IMR-90 (cell line): ENCODE results near the gene CNTRL. TPM values are rescaled to one million over a fixed set of nuclear protein-coding genes. Genes with fewer than 3 reads are reported as not detected.
A peak's percentile ranks its signal among the peaks of the same experiment; 100 is the strongest.

Experiments used
- ATAC-seq: fragments of 200-7000 bp; cut with Tn5 transposase; 2 replicates; pipeline ENCODE4 v1.9.1; 2020; ENCODE audit warnings: low read depth, mild to moderate bottlenecking, moderate library complexity
- BruUV-seq: library from RNA; stranded (reverse); fragments of 400-500 nt; replicated peaks from 2 replicates; lab custom pipeline; 2021; lab: Mats Ljungman, UMichigan
- CTCF ChIA-PET: fragments of 300-600 bp; formaldehyde crosslinking; extraction: SDS; loops from one replicate; lab custom pipeline; 2021; ENCODE audit warnings: antibody characterized with exemption; lab: Yijun Ruan, JAX
- POLR2A ChIA-PET: fragments of 300-600 bp; sonication (Branson Sonifier 250); formaldehyde crosslinking; loops from one replicate; lab custom pipeline; 2022; ENCODE audit warnings: antibody characterized with exemption; ENCODE audit not compliant: unreplicated experiment; lab: Charles Lee
- DNase-seq: peaks from one replicate; pipeline ENCODE4 v3.0.0; 2013
- H2AFZ ChIP-seq: replicated peaks from 2 replicates; pipeline ENCODE3; 2013; ENCODE audit warnings: low read length, mild to moderate bottlenecking; ENCODE audit not compliant: poor library complexity
- H2AK5ac ChIP-seq: 2 replicates; pipeline ENCODE4 v1.6.1; 2013; ENCODE audit warnings: low read depth, low read length, inconsistent platforms
- H2AK9ac ChIP-seq: replicated peaks from 2 replicates; pipeline ENCODE3; 2013; ENCODE audit warnings: mild to moderate bottlenecking, low read depth, low read length, moderate library complexity; ENCODE audit not compliant: poor library complexity
- H2BK120ac ChIP-seq: 2 replicates; pipeline ENCODE4 v1.6.1; 2013; ENCODE audit warnings: low read depth, low read length, inconsistent platforms
- H2BK15ac ChIP-seq: 3 replicates; pipeline ENCODE4 v1.6.1; 2013; ENCODE audit warnings: low read depth, low read length, inconsistent platforms
- H2BK20ac ChIP-seq: 2 replicates; pipeline ENCODE4 v1.6.1; 2013; ENCODE audit warnings: low read depth, mild to moderate bottlenecking, inconsistent platforms, low read length, moderate library complexity
- H2BK5ac ChIP-seq: 2 replicates; pipeline ENCODE4 v1.6.1; 2013; ENCODE audit warnings: mild to moderate bottlenecking, low read depth, low read length, inconsistent platforms; ENCODE audit not compliant: poor library complexity, severe bottlenecking
- H3K14ac ChIP-seq: replicated peaks from 2 replicates; pipeline ENCODE4 v1.6.1; 2013; ENCODE audit warnings: low read depth, low read length, inconsistent platforms
- H3K18ac ChIP-seq: 2 replicates; pipeline ENCODE4 v1.6.1; 2013; ENCODE audit warnings: low read depth, low read length, control low read depth
- H3K23ac ChIP-seq: 2 replicates; pipeline ENCODE4 v1.6.1; 2013; ENCODE audit warnings: low read depth, low read length, inconsistent platforms
- H3K27ac ChIP-seq: 2 replicates; pipeline ENCODE4 v1.5.1; 2013; ENCODE audit warnings: mild to moderate bottlenecking, control low read depth, low read length; ENCODE audit not compliant: insufficient read depth
- H3K27me3 ChIP-seq: 2 replicates; pipeline ENCODE4 v1.6.1; 2013; ENCODE audit warnings: low read length; ENCODE audit not compliant: control insufficient read depth, insufficient read depth
- H3K36me3 ChIP-seq: 2 replicates; pipeline ENCODE4 v1.6.1; 2013; ENCODE audit warnings: low read length, mixed read lengths; ENCODE audit not compliant: control insufficient read depth, insufficient read depth
- H3K4ac ChIP-seq: 2 replicates; pipeline ENCODE4 v1.6.1; 2013; ENCODE audit warnings: low read depth, low read length, inconsistent platforms
- H3K4me1 ChIP-seq: 2 replicates; pipeline ENCODE4 v1.6.1; 2013; ENCODE audit warnings: low read length, mixed read lengths; ENCODE audit not compliant: control insufficient read depth, insufficient read depth
- H3K4me2 ChIP-seq: 2 replicates; pipeline ENCODE4 v1.6.1; 2013; ENCODE audit warnings: low read depth, mild to moderate bottlenecking, control low read depth, low read length, moderate library complexity
- H3K4me3 ChIP-seq: 2 replicates; pipeline ENCODE4 v1.5.1; 2013; ENCODE audit warnings: low read depth, mild to moderate bottlenecking, control low read depth, low read length, moderate library complexity; ENCODE audit not compliant: insufficient read depth
- H3K56ac ChIP-seq: 2 replicates; pipeline ENCODE4 v1.6.1; 2013; ENCODE audit warnings: low read length, inconsistent platforms; ENCODE audit not compliant: insufficient read depth; ENCODE audit errors: extremely low read depth
- H3K79me1 ChIP-seq, 2 experiments: 2 replicates each; pipeline ENCODE4 v1.6.1; 2013; ENCODE audit warnings: low read length in 2 of 2, inconsistent platforms in 1 of 2, low read depth in 1 of 2
- H3K9ac ChIP-seq: 2 replicates; pipeline ENCODE4 v1.6.1; 2013; ENCODE audit warnings: low read depth, low read length, control low read depth
- H3K9me1 ChIP-seq: 2 replicates; pipeline ENCODE4 v1.6.1; 2013; ENCODE audit warnings: low read length, inconsistent platforms; ENCODE audit not compliant: insufficient read depth
- H3K9me3 ChIP-seq: 2 replicates; pipeline ENCODE4 v1.6.1; 2013; ENCODE audit warnings: low read length; ENCODE audit not compliant: control insufficient read depth, insufficient read depth
- H4K20me1 ChIP-seq: 2 replicates; pipeline ENCODE4 v1.6.1; 2013; ENCODE audit warnings: low read length, inconsistent platforms; ENCODE audit not compliant: insufficient read depth
- H4K5ac ChIP-seq: 2 replicates; pipeline ENCODE4 v1.6.1; 2013; ENCODE audit warnings: mild to moderate bottlenecking, low read depth, low read length, control low read depth
- H4K8ac ChIP-seq, 2 experiments: 2 replicates each; pipeline ENCODE4 v1.6.1; 2013; ENCODE audit warnings: low read depth in 2 of 2, low read length in 2 of 2, control low read depth in 1 of 2, inconsistent platforms in 1 of 2
- H4K91ac ChIP-seq: 2 replicates; pipeline ENCODE4 v1.6.1; 2013; ENCODE audit warnings: low read depth, low read length, inconsistent platforms; ENCODE audit not compliant: insufficient read depth
- BHLHE40 ChIP-seq: fragments of 150-350 bp; IDR thresholded peaks from 2 replicates; pipeline ENCODE4 v1.6.1; 2016; ENCODE audit warnings: mild to moderate bottlenecking, low read depth, low read length
- CEBPB ChIP-seq: IDR thresholded peaks from 2 replicates; pipeline ENCODE4 v1.6.1; 2012; ENCODE audit warnings: low read depth, low read length, improper control_type of control experiment
- MAFK ChIP-seq: IDR thresholded peaks from 2 replicates; pipeline ENCODE4 v1.6.1; 2012; ENCODE audit warnings: low read depth, low read length, improper control_type of control experiment
- MAZ ChIP-seq: IDR thresholded peaks from 2 replicates; pipeline ENCODE4 v1.6.1; 2012; ENCODE audit warnings: low read depth, mild to moderate bottlenecking, low read length, improper control_type of control experiment, moderate library complexity, borderline replicate concordance
- NFE2L2 ChIP-seq: fragments of 150-350 bp; IDR thresholded peaks from 2 replicates; pipeline ENCODE4 v1.6.1; 2016; ENCODE audit warnings: low read depth, mild to moderate bottlenecking, low read length
- RAD21 ChIP-seq: IDR thresholded peaks from 2 replicates; pipeline ENCODE4 v1.6.1; 2012; ENCODE audit warnings: low read length, improper control_type of control experiment
- RCOR1 ChIP-seq: IDR thresholded peaks from 2 replicates; pipeline ENCODE4 v1.6.1; 2012; ENCODE audit warnings: mild to moderate bottlenecking, low read length, improper control_type of control experiment; ENCODE audit not compliant: insufficient replicate concordance
- RFX5 ChIP-seq: IDR thresholded peaks from 2 replicates; pipeline ENCODE4 v1.8.0; 2012; ENCODE audit warnings: low read depth, mild to moderate bottlenecking, low read length, moderate library complexity
- SMC3 ChIP-seq: fragments of 150-350 bp; IDR thresholded peaks from 2 replicates; pipeline ENCODE4 v1.6.1; 2016; ENCODE audit warnings: low read depth, mild to moderate bottlenecking, antibody characterized with exemption, low read length, moderate library complexity
- WGBS, 2 experiments: methylation state at CpG; one replicate each; pipeline versions ENCODE4 v1.1.5 to v1.1.7; 2013; ENCODE audit warnings: missing lambda C conversion rate in 2 of 2; ENCODE audit not compliant: insufficient read length in 1 of 2; ENCODE audit errors: extremely low coverage in 2 of 2; 5-methylcytosine and 5-hydroxymethylcytosine counted together
- dilution Hi-C: fragments of 300-500 bp; cut with HindIII; formaldehyde crosslinking; loops from one replicate; pipeline ENCODE4 v1.14.3; 2018; ENCODE audit warnings: low sequenced_read_pairs; ENCODE audit not compliant: unreplicated experiment
- in situ Hi-C: fragments of 300-500 bp; cut with MboI; formaldehyde crosslinking; loops from 3 replicates; pipeline ENCODE4 v1.14.3; 2019; ENCODE audit warnings: low sequenced_read_pairs, inconsistent platforms, mixed read lengths
- intact Hi-C: fragments of 100-400 bp; cut with micrococcal nuclease; formaldehyde crosslinking; loops from 2 replicates; pipeline ENCODE4 v1.10.0; 2022
- polyA plus RNA-seq, 3 experiments: library from polyadenylated mRNA; depleted of rRNA; stranded (reverse); fragments of >200 nt; gene quantifications; 2 replicates each; pipeline ENCODE4 v1.2.3, GENCODE V29; 2012; ENCODE audit warnings: low replicate concordance in 1 of 3
- total RNA-seq: library from RNA; depleted of rRNA; stranded (reverse); fragments of >200 nt; gene quantifications from 2 replicates; pipeline ENCODE4 v1.2.3, GENCODE V29; 2012
- TF ChIP-seq, protein P1 (sequence below): conservative IDR thresholded peaks from 2 replicates; pipeline ENCODE4 v1.5.1; 2012; ENCODE audit warnings: mild to moderate bottlenecking, low read depth, low read length, improper control_type of control experiment
- TF ChIP-seq, protein P2 (sequence below): fragments of 150-350 bp; IDR thresholded peaks from 2 replicates; pipeline ENCODE4 v1.6.1; 2016; ENCODE audit warnings: low read depth, mild to moderate bottlenecking, low read length, moderate library complexity, borderline replicate concordance
- TF ChIP-seq, protein P3 (sequence below): fragments of 150-350 bp; IDR thresholded peaks from 2 replicates; pipeline ENCODE4 v1.6.1; 2017; ENCODE audit warnings: mild to moderate bottlenecking, antibody characterized with exemption, low read length, low read depth

CNTRL gene
- total and polyA plus RNA-seq, 2 of the 4 experiments (the other 2 are of a cell fraction) = 4.5 to 7.3 TPM

DNA sequence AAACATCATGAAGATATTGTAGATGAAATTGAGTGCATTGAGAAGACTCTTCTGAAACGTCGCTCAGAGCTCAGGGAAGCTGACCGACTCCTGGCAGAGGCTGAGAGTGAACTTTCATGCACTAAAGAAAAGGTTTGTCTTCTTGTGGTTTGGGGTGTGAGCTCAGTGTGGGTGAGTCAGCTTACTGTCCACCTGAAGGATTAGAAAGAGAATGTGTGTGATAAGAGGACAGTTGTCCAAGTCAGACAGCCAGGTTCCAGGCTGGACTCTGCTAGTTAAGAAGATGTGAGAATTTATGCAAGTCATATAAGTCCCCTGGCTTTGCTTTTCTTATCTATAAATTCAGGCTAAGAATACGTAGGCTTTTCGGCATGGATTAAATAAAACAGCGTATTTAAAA, 80.0 kb downstream of the CNTRL start:
- Histone ChIP-seq H4K5ac (no peak overlapping the region), H4K20me1 (no peaks in the 10 kb centered on the region; the same call in 1 of the 2 replicates), H3K9me3 (no peaks in the 10 kb centered on the region), H2AK9ac (no peak overlapping the region), H3K56ac (no peak overlapping the region), H3K4me1 (no peaks in the 10 kb centered on the region; the same call in 1 of the 2 replicates), H3K36me3 (peaks cover 5% of the 10 kb centered on the region; the same call in 1 of the 2 replicates), H3K27me3 (no peaks in the 10 kb centered on the region), H2BK15ac (no peak overlapping the region), H3K9ac (no peak overlapping the region), H3K4me2 (no peak overlapping the region), H3K9me1 (no peaks in the 10 kb centered on the region; the same call in 1 of the 2 replicates), H2AK5ac (no peak overlapping the region), H2BK5ac (no peak overlapping the region), H2AFZ (no peak overlapping the region), H3K79me1 (no peaks in the 10 kb centered on the region), H3K14ac (no peak overlapping the region), H3K27ac (no peak overlapping the region), H3K23ac (no peak overlapping the region), H2BK20ac (no peak overlapping the region), H3K4me3 (no peak overlapping the region), H4K91ac (no peak overlapping the region), H4K8ac (no peak overlapping the region), H3K18ac (no peak overlapping the region), H3K4ac (no peak overlapping the region), H2BK120ac (no peak overlapping the region)
- no peak for TF ChIP-seq RAD21
- no peak for TF ChIP-seq NFE2L2
- no peak for TF ChIP-seq RCOR1
- TF ChIP-seq, protein P1, sequence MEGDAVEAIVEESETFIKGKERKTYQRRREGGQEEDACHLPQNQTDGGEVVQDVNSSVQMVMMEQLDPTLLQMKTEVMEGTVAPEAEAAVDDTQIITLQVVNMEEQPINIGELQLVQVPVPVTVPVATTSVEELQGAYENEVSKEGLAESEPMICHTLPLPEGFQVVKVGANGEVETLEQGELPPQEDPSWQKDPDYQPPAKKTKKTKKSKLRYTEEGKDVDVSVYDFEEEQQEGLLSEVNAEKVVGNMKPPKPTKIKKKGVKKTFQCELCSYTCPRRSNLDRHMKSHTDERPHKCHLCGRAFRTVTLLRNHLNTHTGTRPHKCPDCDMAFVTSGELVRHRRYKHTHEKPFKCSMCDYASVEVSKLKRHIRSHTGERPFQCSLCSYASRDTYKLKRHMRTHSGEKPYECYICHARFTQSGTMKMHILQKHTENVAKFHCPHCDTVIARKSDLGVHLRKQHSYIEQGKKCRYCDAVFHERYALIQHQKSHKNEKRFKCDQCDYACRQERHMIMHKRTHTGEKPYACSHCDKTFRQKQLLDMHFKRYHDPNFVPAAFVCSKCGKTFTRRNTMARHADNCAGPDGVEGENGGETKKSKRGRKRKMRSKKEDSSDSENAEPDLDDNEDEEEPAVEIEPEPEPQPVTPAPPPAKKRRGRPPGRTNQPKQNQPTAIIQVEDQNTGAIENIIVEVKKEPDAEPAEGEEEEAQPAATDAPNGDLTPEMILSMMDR = no peak
- TF ChIP-seq, protein P2, sequence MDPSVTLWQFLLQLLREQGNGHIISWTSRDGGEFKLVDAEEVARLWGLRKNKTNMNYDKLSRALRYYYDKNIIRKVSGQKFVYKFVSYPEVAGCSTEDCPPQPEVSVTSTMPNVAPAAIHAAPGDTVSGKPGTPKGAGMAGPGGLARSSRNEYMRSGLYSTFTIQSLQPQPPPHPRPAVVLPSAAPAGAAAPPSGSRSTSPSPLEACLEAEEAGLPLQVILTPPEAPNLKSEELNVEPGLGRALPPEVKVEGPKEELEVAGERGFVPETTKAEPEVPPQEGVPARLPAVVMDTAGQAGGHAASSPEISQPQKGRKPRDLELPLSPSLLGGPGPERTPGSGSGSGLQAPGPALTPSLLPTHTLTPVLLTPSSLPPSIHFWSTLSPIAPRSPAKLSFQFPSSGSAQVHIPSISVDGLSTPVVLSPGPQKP = no peak
- TF ChIP-seq MAZ = no peak
- TF ChIP-seq, protein P3, sequence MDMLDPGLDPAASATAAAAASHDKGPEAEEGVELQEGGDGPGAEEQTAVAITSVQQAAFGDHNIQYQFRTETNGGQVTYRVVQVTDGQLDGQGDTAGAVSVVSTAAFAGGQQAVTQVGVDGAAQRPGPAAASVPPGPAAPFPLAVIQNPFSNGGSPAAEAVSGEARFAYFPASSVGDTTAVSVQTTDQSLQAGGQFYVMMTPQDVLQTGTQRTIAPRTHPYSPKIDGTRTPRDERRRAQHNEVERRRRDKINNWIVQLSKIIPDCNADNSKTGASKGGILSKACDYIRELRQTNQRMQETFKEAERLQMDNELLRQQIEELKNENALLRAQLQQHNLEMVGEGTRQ = no peak
- no peak for TF ChIP-seq MAFK
- TF ChIP-seq RFX5 = no peak
- TF ChIP-seq SMC3 = no peak
- TF ChIP-seq CEBPB = no peak
- no peak for TF ChIP-seq BHLHE40
- intact Hi-C loops (no loop called here), dilution Hi-C loops (no loop called here), in situ Hi-C loops (no loop called here)
- POLR2A ChIA-PET = no interaction called here
- CTCF ChIA-PET = no interaction called here
- WGBS, 2 experiments = no CpG with 5 or more reads among the region's 6 CpGs
- no peak for ATAC-seq
- BruUV-seq = no TSS peak
- peak; percentile 34 for DNase-seq
